Right atrium auricular region (tissue), 2 donors: Measurements from ENCODE around the gene ZNF536. TPM values are rescaled to one million over a fixed set of nuclear protein-coding genes. Genes with fewer than 3 reads are reported as not detected.

Source experiments
- DNase-seq: peaks from one replicate; pipeline ENCODE4 v3.0.0-alpha.2; 2019; ENCODE audit warnings: low spot score
- H3K27ac ChIP-seq, 2 donors: fragments of 200-600 bp; sonication (generic); 1 replicate in 1 of 2; 2 replicates in 1 of 2; pipeline ENCODE4 v1.5.1; 2016 to 2019
- H3K27me3 ChIP-seq, 2 donors: fragments of 200-600 bp; sonication (generic); one replicate each; pipeline versions ENCODE4 v1.5.1 to v1.6.0; 2017 to 2019
- H3K36me3 ChIP-seq: fragments of 200-600 bp; sonication (generic); one replicate; pipeline ENCODE4 v1.5.1; 2016
- H3K4me1 ChIP-seq, 2 donors: fragments of 200-600 bp; sonication (generic); one replicate each; pipeline versions ENCODE4 v1.5.1 to v1.6.0; 2017 to 2019
- H3K4me3 ChIP-seq, 2 donors: fragments of 200-600 bp; sonication (generic); 1 replicate in 1 of 2; 2 replicates in 1 of 2; pipeline ENCODE4 v1.5.1; 2017 to 2019; ENCODE audit warnings: mild to moderate bottlenecking in 1 of 2, moderate library complexity in 1 of 2
- H3K9me3 ChIP-seq, 2 donors: fragments of 200-600 bp; sonication (generic); one replicate each; pipeline ENCODE4 v1.5.1; 2019
- CTCF ChIP-seq, 2 donors: fragments of 200-600 bp; sonication (generic); IDR thresholded peaks; one replicate each; pipeline ENCODE4 v1.5.1; 2019; ENCODE audit warnings: antibody characterized with exemption in 2 of 2
- total RNA-seq, 2 donors: library from RNA; depleted of rRNA; stranded (reverse); fragments of >200 nt; gene quantifications; one replicate each; pipeline ENCODE4 v1.1.0, GENCODE V29; 2016

Gene ZNF536
- total RNA-seq, 2 donors from 2014 or later: 1.9 to 2.7 TPM

GRCh38 chr19:30437869-30438268, 65.7 kb downstream of the ZNF536 start:
- Histone ChIP-seq H3K9me3 (no peaks in the 10 kb centered on the region), H3K4me3 (no peak overlapping the region), H3K36me3 (no peaks in the 10 kb centered on the region), H3K4me1 (no peaks in the 10 kb centered on the region), H3K27ac (no peak overlapping the region), H3K27me3 (no peaks in the 10 kb centered on the region)
- DNase-seq: no peak
- no peak for TF ChIP-seq CTCF (IDR thresholded peaks at IDR 0.05)

DNA sequence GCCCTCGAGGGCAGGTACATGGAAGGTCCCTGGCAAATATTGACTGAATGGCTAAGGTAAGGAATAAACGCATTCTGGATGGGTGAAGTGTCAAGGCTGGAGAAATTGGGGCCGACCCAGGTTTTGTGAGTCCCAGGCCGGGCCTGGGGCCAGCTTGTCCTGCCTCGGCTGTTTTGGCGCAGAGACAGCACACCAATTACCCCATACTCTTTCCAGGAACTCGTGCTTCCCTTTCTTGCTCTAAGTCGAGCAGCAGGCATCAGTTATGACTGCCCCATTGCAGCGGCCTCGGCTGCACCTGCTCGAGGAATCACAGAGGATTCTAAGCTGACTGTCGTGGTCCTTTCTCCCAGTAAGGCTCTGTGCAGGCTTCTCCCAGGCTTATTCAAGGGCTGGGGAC, 67.1 kb downstream of the ZNF536 start:
- no peak for TF ChIP-seq CTCF (IDR thresholded peaks at IDR 0.05)
- H3K27ac ChIP-seq: no peak overlapping the region
- no peak overlapping the region for H3K4me3 ChIP-seq
- no peaks in the 10 kb centered on the region for H3K36me3 ChIP-seq
- H3K4me1 ChIP-seq: no peaks in the 10 kb centered on the region
- no peaks in the 10 kb centered on the region for H3K9me3 ChIP-seq
- no peaks in the 10 kb centered on the region for H3K27me3 ChIP-seq
- DNase-seq: no peak

DNA sequence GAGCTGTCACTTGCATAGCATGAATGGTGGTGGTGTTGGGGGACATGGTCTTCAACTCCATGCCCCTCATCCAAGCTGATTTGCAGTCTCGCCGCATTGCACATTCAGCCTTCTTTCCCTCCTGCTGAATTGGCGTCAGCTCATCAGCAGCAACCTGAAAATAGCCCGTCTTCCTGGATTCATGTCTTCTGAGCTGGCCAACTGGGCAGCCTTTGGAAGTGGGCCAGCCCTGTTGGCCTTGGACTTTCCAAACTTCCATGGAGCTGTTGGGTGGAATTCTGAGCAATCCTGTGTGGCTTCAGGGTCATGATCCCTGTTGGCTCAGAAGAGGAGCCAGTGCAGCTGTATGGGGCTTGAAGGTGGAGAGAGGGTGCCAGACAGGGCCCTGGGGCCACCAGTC, 68.8 kb downstream of the ZNF536 start:
- no peak for DNase-seq
- Histone ChIP-seq H3K9me3 (no peaks in the 10 kb centered on the region), H3K4me3 (no peak overlapping the region), H3K36me3 (no peaks in the 10 kb centered on the region), H3K27ac (no peak overlapping the region), H3K4me1 (no peaks in the 10 kb centered on the region), H3K27me3 (no peaks in the 10 kb centered on the region)
- TF ChIP-seq CTCF (IDR thresholded peaks at IDR 0.05): no peak

DNA sequence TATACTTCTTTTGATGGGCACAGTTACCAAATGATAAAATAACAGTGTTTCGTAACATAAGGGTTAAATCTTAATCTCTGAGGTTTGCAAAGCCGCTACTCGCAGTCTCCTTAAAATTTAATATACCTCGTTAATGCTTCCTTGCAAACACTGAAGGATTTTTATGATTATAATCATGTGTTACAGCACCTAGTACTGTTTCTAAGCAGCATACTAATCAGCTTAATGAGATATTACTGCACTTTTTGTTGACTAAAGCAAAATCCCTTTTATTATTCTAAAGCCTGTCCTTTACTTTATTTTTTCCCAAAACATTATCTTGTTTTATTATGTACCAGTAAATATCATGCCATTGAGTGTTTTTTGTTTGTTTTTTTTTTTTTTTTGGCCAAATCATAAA, 70.5 kb downstream of the ZNF536 start:
- no peaks in the 10 kb centered on the region for H3K4me1 ChIP-seq
- H3K27me3 ChIP-seq: no peaks in the 10 kb centered on the region
- no peak for DNase-seq
- no peak for TF ChIP-seq CTCF (IDR thresholded peaks at IDR 0.05)
- H3K36me3 ChIP-seq: no peaks in the 10 kb centered on the region
- H3K27ac ChIP-seq: no peak overlapping the region
- no peaks in the 10 kb centered on the region for H3K9me3 ChIP-seq
- no peak overlapping the region for H3K4me3 ChIP-seq

GRCh38 chr19:30443531-30444252, 71.5 kb downstream of the ZNF536 start:
- H3K36me3 ChIP-seq: no peaks in the 10 kb centered on the region
- no peak for DNase-seq
- no peak for TF ChIP-seq CTCF (IDR thresholded peaks at IDR 0.05)
- H3K27me3 ChIP-seq: no peaks in the 10 kb centered on the region
- H3K27ac ChIP-seq: no peak overlapping the region
- H3K9me3 ChIP-seq: no peaks in the 10 kb centered on the region
- H3K4me3 ChIP-seq: no peak overlapping the region
- no peaks in the 10 kb centered on the region for H3K4me1 ChIP-seq

- DNase-seq: no peak
- Histone ChIP-seq H3K4me3 (no peak overlapping the region), H3K27me3 (no peaks in the 10 kb centered on the region), H3K36me3 (no peaks in the 10 kb centered on the region), H3K27ac (no peak overlapping the region), H3K9me3 (no peaks in the 10 kb centered on the region), H3K4me1 (no peaks in the 10 kb centered on the region)
- TF ChIP-seq CTCF (IDR thresholded peaks at IDR 0.05): no peak
Measured at GRCh38 chr19:30444253-30444671, 72.1 kb downstream of the ZNF536 start.
